HEK293 (cell line): ENCODE measurements around the gene PPP6R1.

Source experiments
- GLIS1 ChIP-seq: fragments of 450-650 bp; formaldehyde crosslinking; IDR thresholded peaks from 2 replicates; pipeline ENCODE4 v1.5.1; 2016; ENCODE audit warnings: missing biosample characterization, missing genetic modification characterization
- KLF1 ChIP-seq: fragments of 450-650 bp; formaldehyde crosslinking; IDR thresholded peaks from 2 replicates; pipeline ENCODE4 v1.5.1; 2016; ENCODE audit warnings: missing biosample characterization, missing genetic modification characterization
- KLF10 ChIP-seq: fragments of 450-650 bp; IDR thresholded peaks from 2 replicates; pipeline ENCODE4 v1.5.1; 2018; ENCODE audit warnings: missing biosample characterization, mild to moderate bottlenecking, missing genetic modification characterization
- KLF7 ChIP-seq: fragments of 450-650 bp; formaldehyde crosslinking; IDR thresholded peaks from 2 replicates; pipeline ENCODE4 v1.5.1; 2016; ENCODE audit warnings: missing biosample characterization, missing genetic modification characterization, borderline replicate concordance
- PRDM10 ChIP-seq: fragments of 450-650 bp; formaldehyde crosslinking; IDR thresholded peaks from 2 replicates; pipeline ENCODE4 v1.5.1; 2016; ENCODE audit warnings: missing biosample characterization, missing genetic modification characterization
- SCRT2 ChIP-seq: fragments of 450-650 bp; formaldehyde crosslinking; IDR thresholded peaks from 2 replicates; pipeline ENCODE4 v1.5.1; 2016; ENCODE audit warnings: missing biosample characterization, missing genetic modification characterization
- SETDB1 ChIP-seq: IDR thresholded peaks from one replicate; pipeline ENCODE4 v1.6.1; 2017; ENCODE audit warnings: mild to moderate bottlenecking, low read length, moderate library complexity, mixed read lengths; ENCODE audit not compliant: insufficient read length
- SP2 ChIP-seq: fragments of 450-650 bp; formaldehyde crosslinking; IDR thresholded peaks from 2 replicates; pipeline ENCODE4 v1.5.1; 2016; ENCODE audit warnings: missing biosample characterization, missing genetic modification characterization
- SP3 ChIP-seq: fragments of 450-650 bp; formaldehyde crosslinking; IDR thresholded peaks from 2 replicates; pipeline ENCODE4 v1.5.1; 2016; ENCODE audit warnings: missing biosample characterization, missing genetic modification characterization
- ZBTB10 ChIP-seq: fragments of 450-650 bp; formaldehyde crosslinking; IDR thresholded peaks from 2 replicates; pipeline ENCODE4 v1.5.1; 2016; ENCODE audit warnings: missing biosample characterization, missing genetic modification characterization
- ZBTB17 ChIP-seq: fragments of 450-650 bp; formaldehyde crosslinking; IDR thresholded peaks from 2 replicates; pipeline ENCODE4 v1.5.1; 2016; ENCODE audit warnings: missing biosample characterization, missing genetic modification characterization
- ZBTB20 ChIP-seq: fragments of 450-650 bp; formaldehyde crosslinking; IDR thresholded peaks from 2 replicates; pipeline ENCODE4 v1.5.1; 2016; ENCODE audit warnings: missing biosample characterization, missing genetic modification characterization
- ZBTB8A ChIP-seq: fragments of 450-650 bp; formaldehyde crosslinking; IDR thresholded peaks from 2 replicates; pipeline ENCODE4 v1.5.1; 2016; ENCODE audit warnings: missing biosample characterization, missing genetic modification characterization
- ZFP37 ChIP-seq: fragments of 450-650 bp; formaldehyde crosslinking; IDR thresholded peaks from 2 replicates; pipeline ENCODE4 v1.5.1; 2016; ENCODE audit warnings: missing biosample characterization, missing genetic modification characterization
- ZNF121 ChIP-seq: fragments of 450-650 bp; formaldehyde crosslinking; IDR thresholded peaks from 2 replicates; pipeline ENCODE4 v1.5.1; 2016; ENCODE audit warnings: missing biosample characterization, missing genetic modification characterization
- ZNF138 ChIP-seq: fragments of 450-650 bp; formaldehyde crosslinking; IDR thresholded peaks from 2 replicates; pipeline ENCODE4 v1.5.1; 2016; ENCODE audit warnings: missing biosample characterization, missing genetic modification characterization, borderline replicate concordance
- ZNF155 ChIP-seq: fragments of 450-650 bp; formaldehyde crosslinking; IDR thresholded peaks from 2 replicates; pipeline ENCODE4 v1.5.1; 2016; ENCODE audit warnings: missing biosample characterization, missing genetic modification characterization
- ZNF221 ChIP-seq: fragments of 450-650 bp; formaldehyde crosslinking; IDR thresholded peaks from 2 replicates; pipeline ENCODE4 v1.5.1; 2017; ENCODE audit warnings: missing biosample characterization, missing genetic modification characterization, borderline replicate concordance
- ZNF23 ChIP-seq: fragments of 450-650 bp; formaldehyde crosslinking; IDR thresholded peaks from 2 replicates; pipeline ENCODE4 v1.5.1; 2016; ENCODE audit warnings: missing biosample characterization, missing genetic modification characterization, borderline replicate concordance
- ZNF350 ChIP-seq: fragments of 450-650 bp; formaldehyde crosslinking; IDR thresholded peaks from 2 replicates; pipeline ENCODE4 v1.5.0; 2017; ENCODE audit warnings: missing biosample characterization, mild to moderate bottlenecking, missing genetic modification characterization
- ZNF37A ChIP-seq: fragments of 450-650 bp; IDR thresholded peaks from 2 replicates; pipeline ENCODE4 v1.5.1; 2018; ENCODE audit warnings: missing biosample characterization, missing genetic modification characterization
- ZNF433 ChIP-seq: fragments of 450-650 bp; formaldehyde crosslinking; IDR thresholded peaks from 2 replicates; pipeline ENCODE4 v1.5.1; 2016; ENCODE audit warnings: missing biosample characterization, missing genetic modification characterization, low read depth
- ZNF48 ChIP-seq: fragments of 450-650 bp; formaldehyde crosslinking; IDR thresholded peaks from 2 replicates; pipeline ENCODE4 v1.5.1; 2016; ENCODE audit warnings: missing biosample characterization, missing genetic modification characterization
- ZNF521 ChIP-seq: fragments of 450-650 bp; formaldehyde crosslinking; IDR thresholded peaks from 2 replicates; pipeline ENCODE4 v1.5.1; 2017; ENCODE audit warnings: missing biosample characterization, mild to moderate bottlenecking, missing genetic modification characterization
- ZNF747 ChIP-seq: fragments of 450-650 bp; formaldehyde crosslinking; IDR thresholded peaks from 2 replicates; pipeline ENCODE4 v1.5.1; 2016; ENCODE audit warnings: missing biosample characterization, missing genetic modification characterization
- ZNF792 ChIP-seq: fragments of 450-650 bp; formaldehyde crosslinking; IDR thresholded peaks from 2 replicates; pipeline ENCODE4 v1.5.1; 2016; ENCODE audit warnings: missing biosample characterization, missing genetic modification characterization
- TF ChIP-seq, protein P1 (sequence below): fragments of 450-650 bp; formaldehyde crosslinking; IDR thresholded peaks from 2 replicates; pipeline ENCODE4 v1.5.1; 2016; ENCODE audit warnings: missing biosample characterization, missing genetic modification characterization
- TF ChIP-seq, protein P2 (sequence below): fragments of 450-650 bp; formaldehyde crosslinking; IDR thresholded peaks from 2 replicates; pipeline ENCODE4 v1.5.1; 2016; ENCODE audit warnings: missing biosample characterization, missing genetic modification characterization
- TF ChIP-seq, protein P3 (sequence below): fragments of 450-650 bp; formaldehyde crosslinking; IDR thresholded peaks from 2 replicates; pipeline ENCODE4 v1.5.1; 2017; ENCODE audit warnings: missing biosample characterization, missing genetic modification characterization

PPP6R1 gene

GRCh38 chr19:55206664-55207500 is 51.9 kb downstream of the PPP6R1 start (continued):
- TF ChIP-seq, protein P1, sequence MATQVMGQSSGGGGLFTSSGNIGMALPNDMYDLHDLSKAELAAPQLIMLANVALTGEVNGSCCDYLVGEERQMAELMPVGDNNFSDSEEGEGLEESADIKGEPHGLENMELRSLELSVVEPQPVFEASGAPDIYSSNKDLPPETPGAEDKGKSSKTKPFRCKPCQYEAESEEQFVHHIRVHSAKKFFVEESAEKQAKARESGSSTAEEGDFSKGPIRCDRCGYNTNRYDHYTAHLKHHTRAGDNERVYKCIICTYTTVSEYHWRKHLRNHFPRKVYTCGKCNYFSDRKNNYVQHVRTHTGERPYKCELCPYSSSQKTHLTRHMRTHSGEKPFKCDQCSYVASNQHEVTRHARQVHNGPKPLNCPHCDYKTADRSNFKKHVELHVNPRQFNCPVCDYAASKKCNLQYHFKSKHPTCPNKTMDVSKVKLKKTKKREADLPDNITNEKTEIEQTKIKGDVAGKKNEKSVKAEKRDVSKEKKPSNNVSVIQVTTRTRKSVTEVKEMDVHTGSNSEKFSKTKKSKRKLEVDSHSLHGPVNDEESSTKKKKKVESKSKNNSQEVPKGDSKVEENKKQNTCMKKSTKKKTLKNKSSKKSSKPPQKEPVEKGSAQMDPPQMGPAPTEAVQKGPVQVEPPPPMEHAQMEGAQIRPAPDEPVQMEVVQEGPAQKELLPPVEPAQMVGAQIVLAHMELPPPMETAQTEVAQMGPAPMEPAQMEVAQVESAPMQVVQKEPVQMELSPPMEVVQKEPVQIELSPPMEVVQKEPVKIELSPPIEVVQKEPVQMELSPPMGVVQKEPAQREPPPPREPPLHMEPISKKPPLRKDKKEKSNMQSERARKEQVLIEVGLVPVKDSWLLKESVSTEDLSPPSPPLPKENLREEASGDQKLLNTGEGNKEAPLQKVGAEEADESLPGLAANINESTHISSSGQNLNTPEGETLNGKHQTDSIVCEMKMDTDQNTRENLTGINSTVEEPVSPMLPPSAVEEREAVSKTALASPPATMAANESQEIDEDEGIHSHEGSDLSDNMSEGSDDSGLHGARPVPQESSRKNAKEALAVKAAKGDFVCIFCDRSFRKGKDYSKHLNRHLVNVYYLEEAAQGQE (tag by site-specific recombination) = no peak
- TF ChIP-seq GLIS1 (tag by site-specific recombination) (peak; percentile 84), SP3 (tag by site-specific recombination) (peak; percentile 88), ZFP37 (tag by site-specific recombination) (no peak), ZNF433 (tag by site-specific recombination) (no peak), SP2 (tag by site-specific recombination) (peak; percentile 52), ZNF521 (tag by site-specific recombination) (no peak), ZBTB8A (tag by site-specific recombination) (no peak), SETDB1 (no peak), ZNF350 (tag by site-specific recombination) (no peak), ZNF221 (no peak), ZBTB10 (peak; percentile 64; the same call in 1 of the 2 replicates), ZNF37A (no peak), ZBTB20 (tag by site-specific recombination) (0 out of 2 replicates have a peak, but pooled peaks have one; percentile 24), ZNF48 (no peak), ZNF792 (tag by site-specific recombination) (no peak), PRDM10 (peak; percentile 41; the same call in 1 of the 2 replicates), KLF1 (peak; percentile 98), ZNF23 (no peak), KLF7 (tag by site-specific recombination) (peak; percentile 31; the same call in 1 of the 2 replicates), ZNF155 (tag by site-specific recombination) (no peak), ZNF747 (tag by site-specific recombination) (no peak), KLF10 (tag by site-specific recombination) (0 out of 2 replicates have a peak, but pooled peaks have one; percentile 21), ZNF138 (tag by site-specific recombination) (no peak), ZBTB17 (peak; percentile 83), ZNF121 (tag by site-specific recombination) (no peak), SCRT2 (tag by site-specific recombination) (peak; percentile 49; the same call in 1 of the 2 replicates)
- TF ChIP-seq, protein P2, sequence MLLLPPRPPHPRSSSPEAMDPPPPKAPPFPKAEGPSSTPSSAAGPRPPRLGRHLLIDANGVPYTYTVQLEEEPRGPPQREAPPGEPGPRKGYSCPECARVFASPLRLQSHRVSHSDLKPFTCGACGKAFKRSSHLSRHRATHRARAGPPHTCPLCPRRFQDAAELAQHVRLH = no peak
- TF ChIP-seq, protein P3, sequence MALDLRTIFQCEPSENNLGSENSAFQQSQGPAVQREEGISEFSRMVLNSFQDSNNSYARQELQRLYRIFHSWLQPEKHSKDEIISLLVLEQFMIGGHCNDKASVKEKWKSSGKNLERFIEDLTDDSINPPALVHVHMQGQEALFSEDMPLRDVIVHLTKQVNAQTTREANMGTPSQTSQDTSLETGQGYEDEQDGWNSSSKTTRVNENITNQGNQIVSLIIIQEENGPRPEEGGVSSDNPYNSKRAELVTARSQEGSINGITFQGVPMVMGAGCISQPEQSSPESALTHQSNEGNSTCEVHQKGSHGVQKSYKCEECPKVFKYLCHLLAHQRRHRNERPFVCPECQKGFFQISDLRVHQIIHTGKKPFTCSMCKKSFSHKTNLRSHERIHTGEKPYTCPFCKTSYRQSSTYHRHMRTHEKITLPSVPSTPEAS (tag by site-specific recombination) = no peak
